ENCODE results near the gene CNTN5. TPM values are rescaled to one million over a fixed set of nuclear protein-coding genes. Genes with fewer than 3 reads are reported as not detected.

The CNTN5 gene
- total RNA-seq, 2 donors from 2014 or later: not detected

- no peak overlapping the region for H3K27ac Mint-ChIP-seq
- no peaks in the 10 kb centered on the region for H3K36me3 Mint-ChIP-seq (ENCODE audit: insufficient read depth in 2 of 2)
- no peaks in the 10 kb centered on the region for H3K27me3 Mint-ChIP-seq (ENCODE audit: low read depth)
- no peak overlapping the region for H3K4me3 Mint-ChIP-seq
- H3K9me3 Mint-ChIP-seq: peaks cover 7 to 12% of the 10 kb centered on the region in 2 donors
- H3K4me1 Mint-ChIP-seq (ENCODE audit: low read depth): no peaks in the 10 kb centered on the region
- DNase-seq (no peak), ATAC-seq (replicated peaks in 1 of 2) (no peak)
Observed at GRCh38 chr11:100011697-100012096, 990.9 kb downstream of the CNTN5 start.

- Mint-ChIP-seq H3K36me3 (ENCODE audit: insufficient read depth in 2 of 2) (no peaks in the 10 kb centered on the region), H3K27ac (no peak overlapping the region), H3K4me3 (no peak overlapping the region), H3K4me1 (ENCODE audit: low read depth) (no peaks in the 10 kb centered on the region), H3K9me3 (peaks cover 7 to 12% of the 10 kb centered on the region in 2 donors), H3K27me3 (ENCODE audit: low read depth) (no peaks in the 10 kb centered on the region)
- ATAC-seq (replicated peaks in 1 of 2) (no peak), DNase-seq (no peak)
Observed at GRCh38 chr11:100013011-100013410, 992.3 kb downstream of the CNTN5 start.

GRCh38 chr11:100031973-100032372, 1011.2 kb downstream of the CNTN5 start:
- H3K36me3 Mint-ChIP-seq (ENCODE audit: insufficient read depth in 2 of 2): peaks cover 0 to 3% of the 10 kb centered on the region in 2 donors
- DNase-seq (no peak), ATAC-seq (replicated peaks in 1 of 2) (no peak)
- no peak overlapping the region for H3K4me3 Mint-ChIP-seq
- H3K9me3 Mint-ChIP-seq: peaks cover 7 to 10% of the 10 kb centered on the region in 2 donors
- H3K27me3 Mint-ChIP-seq (ENCODE audit: low read depth): no peaks in the 10 kb centered on the region
- H3K27ac Mint-ChIP-seq: no peak overlapping the region
- no peaks in the 10 kb centered on the region for H3K4me1 Mint-ChIP-seq (ENCODE audit: low read depth)

GRCh38 chr11:100061006-100061405, 1040.3 kb downstream of the CNTN5 start:
- Mint-ChIP-seq H3K27ac (no peak overlapping the region), H3K4me3 (no peak overlapping the region), H3K4me1 (ENCODE audit: low read depth) (no peaks in the 10 kb centered on the region), H3K9me3 (peaks cover 3 to 6% of the 10 kb centered on the region in 2 donors), H3K36me3 (ENCODE audit: insufficient read depth in 2 of 2) (no peaks in the 10 kb centered on the region), H3K27me3 (ENCODE audit: low read depth) (no peaks in the 10 kb centered on the region)
- no peak for DNase-seq
- no peak for ATAC-seq (replicated peaks in 1 of 2)

GRCh38 chr11:100066399-100066798, 1045.7 kb downstream of the CNTN5 start:
- peaks cover 3 to 8% of the 10 kb centered on the region in 2 donors for H3K9me3 Mint-ChIP-seq
- no peak overlapping the region for H3K27ac Mint-ChIP-seq
- no peak overlapping the region for H3K4me3 Mint-ChIP-seq
- H3K4me1 Mint-ChIP-seq (ENCODE audit: low read depth): no peaks in the 10 kb centered on the region
- no peak for ATAC-seq (replicated peaks in 1 of 2)
- H3K27me3 Mint-ChIP-seq (ENCODE audit: low read depth): no peaks in the 10 kb centered on the region
- no peak for DNase-seq
- H3K36me3 Mint-ChIP-seq (ENCODE audit: insufficient read depth in 2 of 2): no peaks in the 10 kb centered on the region

- no peak overlapping the region for H3K27ac Mint-ChIP-seq
- no peaks in the 10 kb centered on the region for H3K27me3 Mint-ChIP-seq (ENCODE audit: low read depth)
- DNase-seq (no peak), ATAC-seq (replicated peaks in 1 of 2) (no peak)
- H3K4me1 Mint-ChIP-seq (ENCODE audit: low read depth): no peaks in the 10 kb centered on the region
- H3K36me3 Mint-ChIP-seq (ENCODE audit: insufficient read depth in 2 of 2): no peaks in the 10 kb centered on the region
- H3K4me3 Mint-ChIP-seq: no peak overlapping the region
- peaks cover 0 to 6% of the 10 kb centered on the region in 2 donors for H3K9me3 Mint-ChIP-seq
Observed at GRCh38 chr11:100068116-100068515, 1047.4 kb downstream of the CNTN5 start.

- Mint-ChIP-seq H3K36me3 (ENCODE audit: insufficient read depth in 2 of 2) (no peaks in the 10 kb centered on the region), H3K4me1 (ENCODE audit: low read depth) (no peaks in the 10 kb centered on the region), H3K27me3 (ENCODE audit: low read depth) (no peaks in the 10 kb centered on the region)
Observed at GRCh38 chr11:100072131-100072530, 1051.4 kb downstream of the CNTN5 start.

GRCh38 chr11:100080381-100080780, 1059.6 kb downstream of the CNTN5 start:
- Mint-ChIP-seq H3K4me3 (no peak overlapping the region), H3K27me3 (ENCODE audit: low read depth) (no peaks in the 10 kb centered on the region), H3K9me3 (peaks cover 3 to 7% of the 10 kb centered on the region in 2 donors), H3K27ac (no peak overlapping the region), H3K36me3 (ENCODE audit: insufficient read depth in 2 of 2) (no peaks in the 10 kb centered on the region), H3K4me1 (ENCODE audit: low read depth) (no peaks in the 10 kb centered on the region)
- ATAC-seq (replicated peaks in 1 of 2) (no peak), DNase-seq (no peak)

More at GRCh38 chr11:100072131-100072530, 1051.4 kb downstream of the CNTN5 start:
- H3K4me3 Mint-ChIP-seq: no peak overlapping the region
- DNase-seq (no peak), ATAC-seq (replicated peaks in 1 of 2) (no peak)
- H3K27ac Mint-ChIP-seq: no peak overlapping the region
- H3K9me3 Mint-ChIP-seq: peaks cover 4 to 8% of the 10 kb centered on the region in 2 donors

GRCh38 chr11:100080821-100081220, 1060.1 kb downstream of the CNTN5 start:
- Mint-ChIP-seq H3K36me3 (ENCODE audit: insufficient read depth in 2 of 2) (peaks cover 0 to 1% of the 10 kb centered on the region in 2 donors), H3K4me1 (ENCODE audit: low read depth) (no peaks in the 10 kb centered on the region), H3K4me3 (no peak overlapping the region), H3K9me3 (peaks cover 0 to 4% of the 10 kb centered on the region in 2 donors), H3K27me3 (ENCODE audit: low read depth) (no peaks in the 10 kb centered on the region), H3K27ac (no peak overlapping the region)
- ATAC-seq (replicated peaks in 1 of 2) (no peak), DNase-seq (no peak)

GRCh38 chr11:100093698-100094097, 1072.9 kb downstream of the CNTN5 start:
- DNase-seq (no peak), ATAC-seq (replicated peaks in 1 of 2) (no peak)
- Mint-ChIP-seq H3K4me1 (ENCODE audit: low read depth) (no peaks in the 10 kb centered on the region), H3K27me3 (ENCODE audit: low read depth) (no peaks in the 10 kb centered on the region), H3K9me3 (peaks cover 2 to 13% of the 10 kb centered on the region in 2 donors), H3K27ac (no peak overlapping the region), H3K4me3 (no peak overlapping the region), H3K36me3 (ENCODE audit: insufficient read depth in 2 of 2) (no peaks in the 10 kb centered on the region)

GRCh38 chr11:100094121-100094865, 1073.5 kb downstream of the CNTN5 start:
- ATAC-seq (replicated peaks in 1 of 2) (no peak), DNase-seq (no peak)
- Mint-ChIP-seq H3K36me3 (ENCODE audit: insufficient read depth in 2 of 2) (no peaks in the 10 kb centered on the region), H3K4me3 (no peak overlapping the region), H3K4me1 (ENCODE audit: low read depth) (no peaks in the 10 kb centered on the region), H3K27ac (no peak overlapping the region), H3K9me3 (peaks cover 2 to 12% of the 10 kb centered on the region in 2 donors), H3K27me3 (ENCODE audit: low read depth) (no peaks in the 10 kb centered on the region)

GRCh38 chr11:100095809-100096208, 1075.1 kb downstream of the CNTN5 start:
- ATAC-seq (replicated peaks in 1 of 2) (no peak), DNase-seq (no peak)
- no peak overlapping the region for H3K4me3 Mint-ChIP-seq
- H3K27ac Mint-ChIP-seq: no peak overlapping the region
- H3K4me1 Mint-ChIP-seq (ENCODE audit: low read depth): no peaks in the 10 kb centered on the region
- no peaks in the 10 kb centered on the region for H3K27me3 Mint-ChIP-seq (ENCODE audit: low read depth)
- no peaks in the 10 kb centered on the region for H3K36me3 Mint-ChIP-seq (ENCODE audit: insufficient read depth in 2 of 2)
- peaks cover 2 to 18% of the 10 kb centered on the region in 2 donors for H3K9me3 Mint-ChIP-seq

- no peaks in the 10 kb centered on the region for H3K4me1 Mint-ChIP-seq (ENCODE audit: low read depth)
- no peaks in the 10 kb centered on the region for H3K27me3 Mint-ChIP-seq (ENCODE audit: low read depth)
- H3K36me3 Mint-ChIP-seq (ENCODE audit: insufficient read depth in 2 of 2): no peaks in the 10 kb centered on the region
- no peak for ATAC-seq (replicated peaks in 1 of 2)
- H3K27ac Mint-ChIP-seq: no peak overlapping the region
- H3K4me3 Mint-ChIP-seq: no peak overlapping the region
- no peak for DNase-seq
- H3K9me3 Mint-ChIP-seq: peaks cover 0 to 13% of the 10 kb centered on the region in 2 donors
Observed at GRCh38 chr11:100098560-100098959, 1077.8 kb downstream of the CNTN5 start.
